Pancreas (tissue), 10 donors: ENCODE results near the gene ATAD3C. TPM values are rescaled to one million over a fixed set of nuclear protein-coding genes. Genes with fewer than 3 reads are reported as not detected.

ENCODE experiments used
- ATAC-seq, 4 donors: fragments of 200-7000 bp; cut with Tn5 transposase; one replicate each; pipeline versions ENCODE4 v1.8.0 to v1.9.1; 2020; ENCODE audit warnings: mild to moderate bottlenecking in 4 of 4, moderate library complexity in 4 of 4
- DNase-seq, 6 donors: peaks; one replicate each; pipeline ENCODE4 v3.0.0-alpha.2; 2020
- FAIRE-seq: peaks from 2 replicates; lab custom pipeline; 2012; peaks lifted over from hg19 to GRCh38; lab: Jason Lieb, UNC
- H3K27ac ChIP-seq, 4 donors: fragments of 200-600 bp; sonication (generic); 1 replicate in 3 of 4; 2 replicates in 1 of 4; pipeline versions ENCODE4 v1.5.0 to v1.8.0; 2020
- H3K27me3 ChIP-seq, 4 donors: fragments of 200-600 bp; one replicate each; pipeline ENCODE4 v1.8.0; 2021
- H3K36me3 ChIP-seq, 3 donors: fragments of 200-600 bp; sonication (generic) in 1 of 3; one replicate each; pipeline versions ENCODE4 v1.5.0 to v1.8.0; 2020 to 2021
- H3K4me1 ChIP-seq, 3 donors: fragments of 200-600 bp; one replicate each; pipeline ENCODE4 v1.8.0; 2021
- H3K4me3 ChIP-seq, 4 donors: fragments of 200-600 bp; sonication (generic) in 2 of 4; one replicate each; pipeline versions ENCODE4 v1.5.0 to v1.8.0; 2020 to 2021
- H3K9me3 ChIP-seq, 4 donors: fragments of 200-600 bp; one replicate each; pipeline ENCODE4 v1.8.0; 2021
- CTCF ChIP-seq, 4 donors: fragments of 200-600 bp; sonication (generic) in 3 of 4; IDR thresholded peaks; one replicate each; pipeline versions ENCODE4 v1.5.0 to v1.8.0; 2021; ENCODE audit warnings: antibody characterized with exemption in 4 of 4
- WGBS, 2 donors: extraction: QIAGEN DNeasy Blood & Tissue Kit; methylation state at CpG; one replicate each; pipeline ENCODE4 v1.1.7; 2013; 5-methylcytosine and 5-hydroxymethylcytosine counted together
- intact Hi-C, 3 donors: fragments of 100-400 bp; cut with DNase I; formaldehyde crosslinking; loops; one replicate each; pipeline versions ENCODE4 v1.11.1 to v1.14.2; 2022
- polyA plus RNA-seq, 2 donors: library from polyadenylated mRNA; stranded (reverse); fragments of 200-250 nt; gene quantifications; one replicate each; pipeline ENCODE4 v1.2.3, GENCODE V29; 2013
- total RNA-seq, 6 donors: library from RNA; stranded (reverse); fragmentation: NEBNext Ultra II Directional in 4 of 6; extraction: Animal tissue kit (Norgen Biotek cat#: 25700) in 4 of 6; gene quantifications; one replicate each; pipeline versions ENCODE4 v1.2.1 to v1.2.4, GENCODE V29; 2021 to 2023
- donor health status: healthy with polysubstance abuse.
- donor health status: DM: no; HTN: no; CAD: no; lungs with moderate emphysema.
- donor health status: DM: no; HTN: no; CAD: no.
- donor health status: control.
- donor health status: control.
- donor health status: Bipolar disorder and iron deficiency.
- donor health status: DM: yes; HTN: yes; CAD: no.
- donor health status: DM: no; HTN: no; CAD: no.
- donor health status: DM: no; HTN: no; CAD: no.
- donor health status: DM: yes; HTN: yes; CAD: no.

The ATAD3C gene
- 1 to 10 TPM; 2.4 to 9.5 (median 5.8) TPM for total RNA-seq
- 10 to 100 TPM; 11.4 to 22.0 TPM for polyA plus RNA-seq

- intact Hi-C loops, result no loop called here
- no peak for ATAC-seq
- FAIRE-seq, result no peak
These were observed at the start of gene ATAD3C for GRCh38 chr1:1449099-1449739. TSS of gene ATAD3C (plus strand) at chr1:1449689. CDS start at chr1:1450684, 995 bp downstream.

GRCh38 chr1:1399872-1400575 lies 49.5 kb upstream of the ATAD3C start:
- H3K27ac ChIP-seq, result peak overlapping the region; percentile 50 to 73 (median 70)
- FAIRE-seq (no peak), ATAC-seq (peak in 3 of 4 donors; percentile 2 to 6 (median 3)), DNase-seq (peak in 2 of 6 donors; percentile 29 to 79)
- 2 to 3% methylated on average over 34 of the region's 34 CpGs for WGBS, 2 donors
- H3K9me3 ChIP-seq, result no peaks in the 10 kb centered on the region
- no peak for TF ChIP-seq CTCF (IDR thresholded peaks at IDR 0.05)
- peaks cover 4 to 19% (median 17%) of the 10 kb centered on the region in 3 donors for H3K4me1 ChIP-seq
- peak overlapping the region; percentile 83 to 100 (median 95) for H3K4me3 ChIP-seq
- intact Hi-C loops, result loop anchor here in 2 of 3 donors (5.0 kb wide), 2 partner anchors 37 to 42 kb away; partner anchors contain the start of gene VWA1 (in 1 of the 2)
- peaks cover 0 to 24% (median 16%) of the 10 kb centered on the region in 3 donors for H3K36me3 ChIP-seq
- H3K27me3 ChIP-seq, result no peaks in the 10 kb centered on the region

More at GRCh38 chr1:1449099-1449739, at the start of gene ATAD3C:
- Histone ChIP-seq H3K27ac (no peak within 1 kb of the TSS), H3K9me3 (no peaks in the 10 kb centered on the region), H3K36me3 (no peaks in the 10 kb centered on the region), H3K4me1 (no peaks in the 10 kb centered on the region), H3K27me3 (no peaks in the 10 kb centered on the region), H3K4me3 (no peak within 1 kb of the TSS)
- DNase-seq, result no peak
- TF ChIP-seq CTCF (IDR thresholded peaks at IDR 0.05), result no peak
- WGBS, 2 donors, result 66 to 68% methylated on average over 6 of the region's 6 CpGs

GRCh38 chr1:1400576-1401456 lies 48.7 kb upstream of the ATAD3C start:
- no peak for ATAC-seq
- H3K4me3 ChIP-seq, result peak overlapping the region in 3 of 4 donors; percentile 83 to 100 (median 98)

More at GRCh38 chr1:1400576-1401456, 48.7 kb upstream of the ATAD3C start:
- no peak for TF ChIP-seq CTCF (IDR thresholded peaks at IDR 0.05)
- intact Hi-C loops, result loop anchor here in 2 of 3 donors (5.0 kb wide), 2 partner anchors 36 to 41 kb away; partner anchors contain the start of gene VWA1 (in 1 of the 2)
- Histone ChIP-seq H3K4me1 (peaks cover 7 to 25% (median 17%) of the 10 kb centered on the region in 3 donors), H3K9me3 (no peaks in the 10 kb centered on the region), H3K36me3 (peaks cover 0 to 22% (median 21%) of the 10 kb centered on the region in 3 donors), H3K27ac (no peak overlapping the region), H3K27me3 (no peaks in the 10 kb centered on the region)
- no peak for FAIRE-seq
- DNase-seq, result peak in 1 of 6 donors; percentile 74
- 62% methylated on average over 22 of the region's 22 CpGs for WGBS, 2 donors
